AG04449 (cell line): ENCODE results near the gene UGT1A7.

Experiments used
- CTCF ChIA-PET: fragments of 350-600 bp; formaldehyde crosslinking; extraction: SDS; loops from one replicate; lab custom pipeline; 2021; ENCODE audit warnings: antibody characterized with exemption; lab: Yijun Ruan, JAX
- POLR2A ChIA-PET: fragments of 400-600, 350-600 bp; formaldehyde crosslinking; extraction: SDS; loops from one replicate; lab custom pipeline; 2020; ENCODE audit warnings: antibody characterized with exemption, inconsistent platforms; lab: Yijun Ruan, JAX
- DNase-seq: peaks from one replicate; pipeline ENCODE4 v3.0.0-alpha.2; 2010; ENCODE audit warnings: low read depth, low spot score
- H3K4me3 ChIP-seq: 2 replicates; pipeline ENCODE4 v1.5.1; 2011; ENCODE audit warnings: low read depth, mild to moderate bottlenecking, control low read depth, low read length
- TF ChIP-seq, protein P1 (sequence below): IDR thresholded peaks from one replicate; pipeline ENCODE4 v1.5.1; 2011; ENCODE audit warnings: mild to moderate bottlenecking, moderate library complexity, low read length, control low read depth, inconsistent platforms; ENCODE audit not compliant: insufficient read depth; ENCODE audit errors: missing control alignments

The UGT1A7 gene

DNA sequence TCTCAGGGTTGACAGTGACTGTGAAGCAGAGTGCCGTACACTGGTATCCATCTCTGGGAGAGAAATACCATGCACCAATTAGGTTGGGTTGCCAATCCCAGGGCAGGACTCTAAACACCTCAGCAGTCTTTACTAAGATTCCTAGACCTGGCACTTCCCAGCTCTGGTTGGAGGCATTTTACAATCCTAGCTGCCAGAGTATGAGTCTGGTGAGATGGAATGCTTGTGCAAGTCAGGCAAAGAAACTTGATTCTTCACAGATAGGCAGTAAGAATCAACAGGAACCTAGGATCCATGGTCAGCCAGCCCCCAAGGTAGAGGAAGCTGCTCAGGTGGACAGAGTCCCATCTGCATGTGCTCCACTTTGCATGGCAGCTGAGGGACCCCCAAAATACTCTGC lies 25.0 kb downstream of the UGT1A7 start:
- POLR2A ChIA-PET, result interaction anchor here (0.7 kb wide), 1 partner anchor 218 kb away, joined by 3 read pairs; no protein-coding TSS in a partner anchor
- no peak for DNase-seq
- TF ChIP-seq, protein P1, sequence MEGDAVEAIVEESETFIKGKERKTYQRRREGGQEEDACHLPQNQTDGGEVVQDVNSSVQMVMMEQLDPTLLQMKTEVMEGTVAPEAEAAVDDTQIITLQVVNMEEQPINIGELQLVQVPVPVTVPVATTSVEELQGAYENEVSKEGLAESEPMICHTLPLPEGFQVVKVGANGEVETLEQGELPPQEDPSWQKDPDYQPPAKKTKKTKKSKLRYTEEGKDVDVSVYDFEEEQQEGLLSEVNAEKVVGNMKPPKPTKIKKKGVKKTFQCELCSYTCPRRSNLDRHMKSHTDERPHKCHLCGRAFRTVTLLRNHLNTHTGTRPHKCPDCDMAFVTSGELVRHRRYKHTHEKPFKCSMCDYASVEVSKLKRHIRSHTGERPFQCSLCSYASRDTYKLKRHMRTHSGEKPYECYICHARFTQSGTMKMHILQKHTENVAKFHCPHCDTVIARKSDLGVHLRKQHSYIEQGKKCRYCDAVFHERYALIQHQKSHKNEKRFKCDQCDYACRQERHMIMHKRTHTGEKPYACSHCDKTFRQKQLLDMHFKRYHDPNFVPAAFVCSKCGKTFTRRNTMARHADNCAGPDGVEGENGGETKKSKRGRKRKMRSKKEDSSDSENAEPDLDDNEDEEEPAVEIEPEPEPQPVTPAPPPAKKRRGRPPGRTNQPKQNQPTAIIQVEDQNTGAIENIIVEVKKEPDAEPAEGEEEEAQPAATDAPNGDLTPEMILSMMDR, result no peak
- CTCF ChIA-PET, result interaction anchor here (0.7 to 3.4 kb wide), 5 partner anchors 258 to 839 kb away, joined by 3 to 16 read pairs (median 4); no protein-coding TSS in a partner anchor
- H3K4me3 ChIP-seq, result no peak overlapping the region

DNA sequence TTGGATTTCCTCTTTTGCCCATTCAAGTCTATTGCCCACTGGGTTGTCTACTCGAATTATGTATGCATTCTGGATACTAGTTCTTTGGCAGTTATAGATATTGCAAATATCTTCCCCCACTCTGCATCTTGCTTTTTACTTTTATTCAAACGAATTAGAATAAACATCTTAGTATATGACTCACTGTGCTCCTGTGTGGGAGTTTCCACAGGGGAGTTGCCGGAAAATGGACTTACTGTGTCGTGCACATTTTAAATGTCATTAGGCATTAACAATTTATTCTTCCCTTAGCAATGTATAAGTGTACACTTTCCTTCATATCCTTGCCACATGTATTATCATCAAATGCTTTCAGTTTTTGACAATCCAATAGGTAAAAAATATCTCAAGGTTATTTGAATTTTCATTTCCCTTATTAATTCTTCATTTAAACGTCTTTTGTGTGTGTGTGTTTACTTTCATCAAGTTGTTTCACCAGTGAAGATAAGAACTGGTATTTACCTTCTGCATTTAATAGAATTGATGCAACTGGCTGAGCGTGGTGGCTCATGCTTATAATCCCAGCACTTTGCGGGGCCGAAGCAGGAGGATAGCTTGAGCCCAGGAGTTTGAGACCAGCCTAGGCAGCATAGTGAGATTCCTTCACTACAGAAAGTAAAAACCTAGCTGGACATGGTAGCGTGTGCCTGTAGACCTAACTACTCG lies 26.4 kb downstream of the UGT1A7 start:
- no peak for DNase-seq
- H3K4me3 ChIP-seq, result no peak overlapping the region
- CTCF ChIA-PET, result interaction anchor here (1.0 to 3.4 kb wide), 3 partner anchors 10 to 259 kb away, joined by 3 to 16 read pairs (median 5); no protein-coding TSS in a partner anchor
- POLR2A ChIA-PET, result no interaction called here
- TF ChIP-seq, protein P1, result no peak

DNA sequence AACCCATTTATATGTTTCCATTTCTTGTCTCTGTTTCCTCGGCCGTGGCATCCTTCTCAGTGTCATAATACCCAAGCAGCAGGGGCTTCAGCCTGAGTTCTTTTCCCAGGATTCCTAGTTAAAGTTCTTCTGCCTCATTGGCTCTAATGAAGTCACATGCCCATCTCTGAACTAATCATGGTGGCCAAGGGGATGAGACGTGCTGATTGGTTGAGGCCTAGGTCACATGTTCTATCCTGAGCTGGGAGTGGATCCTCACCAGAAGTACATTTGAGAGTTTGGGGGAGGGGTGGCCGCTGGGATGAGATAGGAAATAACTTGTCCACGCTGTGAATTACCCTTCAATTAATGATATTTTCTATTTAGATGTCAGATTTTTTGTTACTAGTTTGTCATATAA lies 27.2 kb downstream of the UGT1A7 start:
- TF ChIP-seq, protein P1, result no peak
- ChIA-PET CTCF (interaction anchor here (1.0 to 3.4 kb wide), 3 partner anchors 9 to 260 kb away, joined by 3 to 16 read pairs (median 5); no protein-coding TSS in a partner anchor), POLR2A (no interaction called here)
- DNase-seq, result no peak
- no peak overlapping the region for H3K4me3 ChIP-seq

DNA sequence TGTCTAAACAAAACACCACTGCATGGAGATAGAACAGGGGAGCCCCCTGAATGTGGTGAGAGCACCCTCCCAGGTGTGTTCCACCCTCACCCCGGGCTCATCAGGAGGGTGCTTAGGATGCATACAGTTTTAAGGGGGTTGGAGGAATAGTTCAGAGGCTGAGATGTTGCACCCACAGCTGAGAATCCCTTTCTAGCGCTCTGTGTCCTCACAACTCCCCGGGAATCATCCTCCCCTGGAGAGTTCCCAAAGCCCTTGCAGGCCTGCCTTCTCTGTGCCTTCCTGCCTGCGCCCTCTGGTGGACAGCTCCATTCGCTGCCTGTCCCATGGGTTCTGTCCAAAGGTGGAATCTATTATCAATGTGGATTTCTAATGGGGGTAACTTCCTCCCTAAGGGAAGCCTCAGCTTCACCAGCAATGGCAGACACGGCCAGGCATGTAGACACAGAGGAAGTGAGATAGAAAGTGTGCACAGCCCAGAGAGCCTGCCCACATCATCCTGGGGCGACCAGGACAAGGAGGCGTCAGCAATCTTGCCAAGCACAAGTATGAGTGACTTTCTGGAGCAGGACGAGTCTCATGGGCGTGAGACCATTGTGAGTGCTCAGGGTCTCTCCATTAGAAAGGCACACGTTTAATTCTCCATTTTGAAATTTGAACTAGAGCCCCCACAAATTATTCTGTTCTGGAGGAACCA lies 29.8 kb downstream of the UGT1A7 start:
- DNase-seq, result no peak
- H3K4me3 ChIP-seq, result no peak overlapping the region
- TF ChIP-seq, protein P1, result peak; percentile 90
- CTCF ChIA-PET, result interaction anchor here (0.8 to 3.2 kb wide), 18 partner anchors 9 to 358 kb away, joined by 3 to 50 read pairs (median 4); no protein-coding TSS in a partner anchor
- POLR2A ChIA-PET, result no interaction called here

DNA sequence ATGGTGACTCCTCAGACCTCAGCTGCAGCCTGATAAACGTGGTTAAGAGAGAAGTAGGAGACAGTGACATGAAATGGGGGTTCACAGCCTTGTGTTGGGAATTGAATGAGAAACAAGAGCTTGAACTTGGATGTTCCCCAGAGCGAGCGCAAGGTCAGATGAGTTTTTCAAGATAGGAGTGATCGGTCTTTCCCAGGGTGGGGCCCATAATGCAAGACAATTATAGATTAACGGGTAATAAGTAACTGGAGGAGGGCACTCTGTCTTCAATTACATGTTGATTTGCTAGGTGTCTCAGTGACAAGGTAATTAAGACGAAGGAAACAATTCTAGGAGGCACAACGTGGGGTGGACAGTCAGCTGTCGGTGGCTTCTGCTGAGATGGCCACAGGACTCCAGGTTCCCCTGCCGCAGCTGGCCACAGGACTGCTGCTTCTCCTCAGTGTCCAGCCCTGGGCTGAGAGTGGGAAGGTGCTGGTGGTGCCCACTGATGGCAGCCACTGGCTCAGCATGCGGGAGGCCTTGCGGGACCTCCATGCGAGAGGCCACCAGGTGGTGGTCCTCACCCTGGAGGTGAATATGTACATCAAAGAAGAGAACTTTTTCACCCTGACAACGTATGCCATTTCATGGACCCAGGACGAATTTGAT lies 31.0 kb downstream of the UGT1A7 start, which contains the start of gene UGT1A5:
TSS of gene UGT1A5 (plus strand) at position 297 of the 651 bp plus-strand sequence. CDS start at position 382, 85 bp downstream.
- POLR2A ChIA-PET, result no interaction called here
- no peak within 1 kb of the TSS for H3K4me3 ChIP-seq
- TF ChIP-seq, protein P1, result no peak
- DNase-seq, result no peak
- CTCF ChIA-PET, result interaction anchor here (0.7 to 3.2 kb wide), 13 partner anchors 8 to 283 kb away, joined by 3 to 50 read pairs (median 4); no protein-coding TSS in a partner anchor
